ENCODE results near the gene MDM1. TPM values are rescaled to one million over a fixed set of nuclear protein-coding genes. Genes with fewer than 3 reads are reported as not detected.

The MDM1 gene
- total RNA-seq, 1 experiment from 2014 or later, result 22.2 TPM

DNA sequence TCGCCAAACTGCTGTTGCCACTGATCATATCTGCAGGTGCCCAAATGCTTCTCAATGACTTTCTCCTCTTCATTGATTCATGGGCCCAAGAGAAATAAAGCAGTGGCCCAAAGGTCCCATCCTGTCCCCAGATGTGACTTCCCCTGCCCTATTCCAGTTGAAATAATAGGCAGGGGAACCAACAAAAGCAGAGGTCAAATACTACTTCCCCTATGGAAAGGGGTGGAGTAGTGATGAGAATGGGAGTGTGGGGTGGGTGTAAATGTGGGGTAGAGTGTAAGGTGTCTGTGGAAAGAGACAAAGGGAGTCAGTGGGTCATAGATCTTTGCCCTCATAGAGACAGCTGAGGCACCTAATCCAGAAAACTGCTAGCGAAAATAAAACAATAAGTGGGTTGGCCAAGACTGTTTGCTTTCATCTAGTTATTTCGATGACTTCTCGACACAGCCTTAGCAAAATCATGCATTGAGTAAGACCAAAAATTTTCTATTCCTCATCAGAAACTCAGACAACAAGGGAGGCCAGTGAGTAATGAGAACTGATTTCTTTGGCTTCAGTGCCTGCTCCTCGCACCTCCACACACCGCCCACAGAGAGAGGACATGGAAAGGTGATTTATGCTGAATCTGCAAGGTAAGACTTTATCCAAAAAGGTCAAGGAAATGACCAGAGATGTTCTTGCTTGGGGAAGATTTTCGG lies 67.9 kb downstream of the MDM1 start:
- BruUV-seq (replicated peaks), result no TSS peak
- Mint-ChIP-seq H3K27ac (ENCODE audit: unreplicated experiment) (no peak overlapping the region), H3K4me3 (ENCODE audit: unreplicated experiment) (no peak overlapping the region), H3K4me1 (ENCODE audit: low read depth, unreplicated experiment) (no peaks in the 10 kb centered on the region), H3K9me3 (ENCODE audit: unreplicated experiment) (no peaks in the 10 kb centered on the region), H3K36me3 (ENCODE audit: insufficient read depth, unreplicated experiment) (no peaks in the 10 kb centered on the region), H3K27me3 (ENCODE audit: insufficient read depth, unreplicated experiment) (peaks cover 23% of the 10 kb centered on the region)
- POLR2A ChIA-PET, result no interaction called here
- Histone ChIP-seq H3K4me3 (ENCODE audit: low read depth, low read length) (no peak overlapping the region), H3K4me1 (no peaks in the 10 kb centered on the region), H3K9me3 (no peaks in the 10 kb centered on the region), H3K36me3 (ENCODE audit: control insufficient read depth, insufficient read depth, low read length) (no peaks in the 10 kb centered on the region), H3K27me3 (replicated peaks; ENCODE audit: control insufficient read depth, insufficient read depth, low read length) (peaks cover 2% of the 10 kb centered on the region)
- intact Hi-C loops (cut with micrococcal nuclease; ENCODE audit: unreplicated experiment), result no loop called here
- TF ChIP-seq, protein P1, sequence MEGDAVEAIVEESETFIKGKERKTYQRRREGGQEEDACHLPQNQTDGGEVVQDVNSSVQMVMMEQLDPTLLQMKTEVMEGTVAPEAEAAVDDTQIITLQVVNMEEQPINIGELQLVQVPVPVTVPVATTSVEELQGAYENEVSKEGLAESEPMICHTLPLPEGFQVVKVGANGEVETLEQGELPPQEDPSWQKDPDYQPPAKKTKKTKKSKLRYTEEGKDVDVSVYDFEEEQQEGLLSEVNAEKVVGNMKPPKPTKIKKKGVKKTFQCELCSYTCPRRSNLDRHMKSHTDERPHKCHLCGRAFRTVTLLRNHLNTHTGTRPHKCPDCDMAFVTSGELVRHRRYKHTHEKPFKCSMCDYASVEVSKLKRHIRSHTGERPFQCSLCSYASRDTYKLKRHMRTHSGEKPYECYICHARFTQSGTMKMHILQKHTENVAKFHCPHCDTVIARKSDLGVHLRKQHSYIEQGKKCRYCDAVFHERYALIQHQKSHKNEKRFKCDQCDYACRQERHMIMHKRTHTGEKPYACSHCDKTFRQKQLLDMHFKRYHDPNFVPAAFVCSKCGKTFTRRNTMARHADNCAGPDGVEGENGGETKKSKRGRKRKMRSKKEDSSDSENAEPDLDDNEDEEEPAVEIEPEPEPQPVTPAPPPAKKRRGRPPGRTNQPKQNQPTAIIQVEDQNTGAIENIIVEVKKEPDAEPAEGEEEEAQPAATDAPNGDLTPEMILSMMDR (IDR thresholded peaks at IDR 0.05; ENCODE audit: insufficient read depth in 1 of 2, low read depth in 1 of 2, low read length in 1 of 2, severe bottlenecking in 1 of 2, unreplicated experiment in 1 of 2), result no peak
- DNase-seq, result no peak
- CTCF ChIA-PET, result interaction anchor here (0.6 kb wide), 1 partner anchor 1962 kb away, joined by 3 read pairs; the partner anchor contains the start of gene HELB

DNA sequence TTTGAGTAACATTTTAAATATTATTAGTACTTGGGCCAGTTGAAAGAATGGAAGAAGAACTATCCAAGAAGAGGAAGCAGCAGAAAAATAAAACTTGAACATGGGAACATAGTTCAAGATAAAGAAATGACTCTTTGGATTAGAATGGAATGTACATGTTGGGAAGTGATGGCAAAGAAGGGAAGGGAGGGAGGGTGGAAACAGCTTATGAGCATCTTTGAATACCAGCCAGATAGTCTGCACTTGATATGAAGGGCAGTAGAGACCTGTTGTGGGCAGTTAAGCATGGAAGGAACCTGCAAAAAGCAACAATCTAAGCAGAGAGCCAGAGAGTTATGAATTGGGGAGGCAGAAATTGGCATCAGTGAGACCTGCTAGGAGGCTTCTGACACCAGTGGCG lies 68.8 kb downstream of the MDM1 start:
- intact Hi-C loops (cut with micrococcal nuclease; ENCODE audit: unreplicated experiment), result no loop called here
- H3K9me3 ChIP-seq, result no peaks in the 10 kb centered on the region
- H3K36me3 ChIP-seq (ENCODE audit: control insufficient read depth, insufficient read depth, low read length), result no peaks in the 10 kb centered on the region
- POLR2A ChIA-PET, result no interaction called here
- H3K4me1 ChIP-seq, result no peaks in the 10 kb centered on the region
- BruUV-seq (replicated peaks), result no TSS peak
- Mint-ChIP-seq H3K36me3 (ENCODE audit: insufficient read depth, unreplicated experiment) (no peaks in the 10 kb centered on the region), H3K4me1 (ENCODE audit: low read depth, unreplicated experiment) (no peaks in the 10 kb centered on the region), H3K27me3 (ENCODE audit: insufficient read depth, unreplicated experiment) (peaks cover 23% of the 10 kb centered on the region), H3K4me3 (ENCODE audit: unreplicated experiment) (no peak overlapping the region), H3K9me3 (ENCODE audit: unreplicated experiment) (no peaks in the 10 kb centered on the region), H3K27ac (ENCODE audit: unreplicated experiment) (no peak overlapping the region)
- no peak for DNase-seq
- TF ChIP-seq, protein P1 (IDR thresholded peaks at IDR 0.05; ENCODE audit: insufficient read depth in 1 of 2, low read depth in 1 of 2, low read length in 1 of 2, severe bottlenecking in 1 of 2, unreplicated experiment in 1 of 2), result no peak
- H3K4me3 ChIP-seq (ENCODE audit: low read depth, low read length), result no peak overlapping the region
- H3K27me3 ChIP-seq (replicated peaks; ENCODE audit: control insufficient read depth, insufficient read depth, low read length), result peaks cover 2% of the 10 kb centered on the region
- CTCF ChIA-PET, result no interaction called here

DNA sequence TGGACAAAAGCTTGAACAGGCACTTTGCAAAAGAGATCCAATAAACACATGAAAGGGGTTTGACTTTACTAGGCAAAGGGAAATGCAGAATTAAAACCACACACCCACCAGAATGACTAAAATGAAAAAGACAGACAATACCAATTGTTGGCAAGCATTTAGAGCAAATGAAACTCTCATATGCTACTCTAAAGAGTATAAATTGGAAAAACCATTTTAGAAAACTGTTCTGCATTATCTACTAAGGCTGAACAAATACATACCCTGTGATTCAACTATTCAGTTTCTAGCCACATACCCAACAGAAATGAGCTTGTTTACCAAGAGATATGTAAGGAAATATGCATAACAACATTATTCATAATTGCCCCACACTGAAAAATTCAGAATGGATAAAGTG lies 70.3 kb downstream of the MDM1 start:
- Histone ChIP-seq H3K36me3 (ENCODE audit: control insufficient read depth, insufficient read depth, low read length) (no peaks in the 10 kb centered on the region), H3K27me3 (replicated peaks; ENCODE audit: control insufficient read depth, insufficient read depth, low read length) (peaks cover 2% of the 10 kb centered on the region), H3K9me3 (no peaks in the 10 kb centered on the region), H3K4me3 (ENCODE audit: low read depth, low read length) (no peak overlapping the region), H3K4me1 (no peaks in the 10 kb centered on the region)
- H3K27ac Mint-ChIP-seq (ENCODE audit: unreplicated experiment), result no peak overlapping the region
- H3K4me3 Mint-ChIP-seq (ENCODE audit: unreplicated experiment), result no peak overlapping the region
- BruUV-seq (replicated peaks), result no TSS peak
- H3K4me1 Mint-ChIP-seq (ENCODE audit: low read depth, unreplicated experiment), result no peaks in the 10 kb centered on the region
- intact Hi-C loops (cut with micrococcal nuclease; ENCODE audit: unreplicated experiment), result no loop called here
- no peaks in the 10 kb centered on the region for H3K9me3 Mint-ChIP-seq (ENCODE audit: unreplicated experiment)
- ChIA-PET POLR2A (no interaction called here), CTCF (no interaction called here)
- DNase-seq, result no peak
- H3K27me3 Mint-ChIP-seq (ENCODE audit: insufficient read depth, unreplicated experiment), result peaks cover 25% of the 10 kb centered on the region
- no peaks in the 10 kb centered on the region for H3K36me3 Mint-ChIP-seq (ENCODE audit: insufficient read depth, unreplicated experiment)
- TF ChIP-seq, protein P1 (IDR thresholded peaks at IDR 0.05; ENCODE audit: insufficient read depth in 1 of 2, low read depth in 1 of 2, low read length in 1 of 2, severe bottlenecking in 1 of 2, unreplicated experiment in 1 of 2), result no peak
